Measurements from ENCODE around the gene PAXIP1. TPM values are rescaled to one million over a fixed set of nuclear protein-coding genes. Genes with fewer than 3 reads are reported as not detected.
"Not testable (repeated sequence)": the region's sequence is repeated elsewhere in the genome, so short reads cannot be mapped to it uniquely, and the experiment has no call there.

PAXIP1 gene
- total RNA-seq, result 10 to 100 TPM; 28.5 to 31.4 TPM

GRCh38 chr7:155003092-155003375 lies at the start of gene PAXIP1:
Gene PAXIP1 (minus strand): TSS chr7:155003124. CDS start chr7:155002929, 195 bp downstream.
- H3K27ac Mint-ChIP-seq, result peak within 1 kb of the TSS; percentile 86 to 97
- DNase-seq (ENCODE audit: low spot score in 2 of 2) (no peak), ATAC-seq (peak; percentile 68 to 77)

GRCh38 chr7:155051355-155051754 lies 48.4 kb upstream of the PAXIP1 start:
- H3K9me3 Mint-ChIP-seq, result no peaks in the 10 kb centered on the region
- H3K27ac Mint-ChIP-seq, result no peak overlapping the region
- no peak for ATAC-seq
- H3K36me3 Mint-ChIP-seq, result no peaks in the 10 kb centered on the region
- DNase-seq (ENCODE audit: low spot score in 2 of 2), result no peak

More at GRCh38 chr7:155003092-155003375, at the start of gene PAXIP1:
- peaks cover 18% of the 10 kb centered on the region in 2 donors for H3K36me3 Mint-ChIP-seq
- H3K9me3 Mint-ChIP-seq, result no peaks in the 10 kb centered on the region

GRCh38 chr7:155048006-155048405 lies 45.1 kb upstream of the PAXIP1 start:
- ATAC-seq (no peak), DNase-seq (ENCODE audit: low spot score in 2 of 2) (no peak)
- peaks cover 0 to 4% of the 10 kb centered on the region in 2 donors for H3K9me3 Mint-ChIP-seq
- no peak overlapping the region for H3K27ac Mint-ChIP-seq
- H3K36me3 Mint-ChIP-seq, result no peaks in the 10 kb centered on the region

GRCh38 chr7:155043756-155044155 lies 40.8 kb upstream of the PAXIP1 start:
- Mint-ChIP-seq H3K36me3 (no peaks in the 10 kb centered on the region), H3K27ac (no peak overlapping the region), H3K9me3 (peaks cover 3 to 4% of the 10 kb centered on the region in 2 donors)
- DNase-seq (ENCODE audit: low spot score in 2 of 2), result no peak
- ATAC-seq, result no peak

GRCh38 chr7:155038335-155038734 lies 35.4 kb upstream of the PAXIP1 start:
- ATAC-seq (no peak), DNase-seq (ENCODE audit: low spot score in 2 of 2) (no peak)
- Mint-ChIP-seq H3K36me3 (no peaks in the 10 kb centered on the region), H3K27ac (no peak overlapping the region), H3K9me3 (peaks cover 1 to 3% of the 10 kb centered on the region in 2 donors)

GRCh38 chr7:155034495-155034894 lies 31.6 kb upstream of the PAXIP1 start:
- H3K36me3 Mint-ChIP-seq; ATAC-seq; DNase-seq (ENCODE audit: low spot score in 2 of 2); H3K27ac Mint-ChIP-seq; H3K9me3 Mint-ChIP-seq: not testable (repeated sequence)

- Mint-ChIP-seq H3K9me3 (no peaks in the 10 kb centered on the region), H3K36me3 (no peaks in the 10 kb centered on the region), H3K27ac (no peak overlapping the region)
- DNase-seq (ENCODE audit: low spot score in 2 of 2) (no peak), ATAC-seq (no peak)
These were observed 30.1 kb upstream of the PAXIP1 start for GRCh38 chr7:155032978-155033377.

GRCh38 chr7:155027879-155028278 lies 25.0 kb upstream of the PAXIP1 start:
- peaks cover 0 to 4% of the 10 kb centered on the region in 2 donors for H3K9me3 Mint-ChIP-seq
- no peak overlapping the region for H3K27ac Mint-ChIP-seq
- no peaks in the 10 kb centered on the region for H3K36me3 Mint-ChIP-seq
- no peak for ATAC-seq
- DNase-seq (ENCODE audit: low spot score in 2 of 2), result no peak

- Mint-ChIP-seq H3K27ac (no peak overlapping the region), H3K36me3 (no peaks in the 10 kb centered on the region), H3K9me3 (no peaks in the 10 kb centered on the region)
- no peak for ATAC-seq
- no peak for DNase-seq (ENCODE audit: low spot score in 2 of 2)
These were observed 18.8 kb upstream of the PAXIP1 start for GRCh38 chr7:155021699-155022145.

GRCh38 chr7:155020996-155021395 lies 18.1 kb upstream of the PAXIP1 start:
- ATAC-seq, result no peak
- Mint-ChIP-seq H3K9me3 (no peaks in the 10 kb centered on the region), H3K27ac (no peak overlapping the region), H3K36me3 (no peaks in the 10 kb centered on the region)
- DNase-seq (ENCODE audit: low spot score in 2 of 2), result no peak

- H3K36me3 Mint-ChIP-seq, result no peaks in the 10 kb centered on the region
- no peak for DNase-seq (ENCODE audit: low spot score in 2 of 2)
- no peak overlapping the region for H3K27ac Mint-ChIP-seq
- no peak for ATAC-seq
- no peaks in the 10 kb centered on the region for H3K9me3 Mint-ChIP-seq
These were observed 14.9 kb upstream of the PAXIP1 start for GRCh38 chr7:155017834-155018233.

GRCh38 chr7:155011086-155011485 lies 8.2 kb upstream of the PAXIP1 start:
- Mint-ChIP-seq H3K36me3 (no peaks in the 10 kb centered on the region), H3K27ac (no peak overlapping the region), H3K9me3 (no peaks in the 10 kb centered on the region)
- no peak for DNase-seq (ENCODE audit: low spot score in 2 of 2)
- no peak for ATAC-seq

- peaks cover 2% of the 10 kb centered on the region in 2 donors for H3K36me3 Mint-ChIP-seq
- H3K9me3 Mint-ChIP-seq, result no peaks in the 10 kb centered on the region
- DNase-seq (ENCODE audit: low spot score in 2 of 2) (peak in 1 of 2 donors; percentile 27), ATAC-seq (peak in 1 of 2 donors; percentile 58)
- H3K27ac Mint-ChIP-seq, result no peak overlapping the region
These were observed 6.7 kb upstream of the PAXIP1 start for GRCh38 chr7:155009570-155010157.

- no peak for ATAC-seq
- Mint-ChIP-seq H3K9me3 (no peaks in the 10 kb centered on the region), H3K27ac (no peak overlapping the region), H3K36me3 (peaks cover 11% of the 10 kb centered on the region in 2 donors)
- peak in 1 of 2 donors; percentile 14 for DNase-seq (ENCODE audit: low spot score in 2 of 2)
These were observed 5.0 kb upstream of the PAXIP1 start for GRCh38 chr7:155007947-155008346.

GRCh38 chr7:155003376-155004214 lies 671 bp upstream of the PAXIP1 start:
- ATAC-seq (peak; percentile 77 to 86), DNase-seq (ENCODE audit: low spot score in 2 of 2) (peak; percentile 83 to 88)
- peak overlapping the region; percentile 86 to 97 for H3K27ac Mint-ChIP-seq
- H3K9me3 Mint-ChIP-seq, result no peaks in the 10 kb centered on the region
- H3K36me3 Mint-ChIP-seq, result peaks cover 18% of the 10 kb centered on the region in 2 donors

- peak overlapping the region in 1 of 2 donors; percentile 85 for H3K27ac Mint-ChIP-seq
- ATAC-seq (peak in 1 of 2 donors; percentile 46), DNase-seq (ENCODE audit: low spot score in 2 of 2) (peak; percentile 26 to 61)
- no peaks in the 10 kb centered on the region for H3K9me3 Mint-ChIP-seq
- H3K36me3 Mint-ChIP-seq, result peaks cover 18% of the 10 kb centered on the region in 2 donors
These were observed 373 bp downstream of the PAXIP1 start for GRCh38 chr7:155002411-155003091.

GRCh38 chr7:155001756-155002410 lies 1.0 kb downstream of the PAXIP1 start:
- ATAC-seq, result peak; percentile 2 to 5
- H3K9me3 Mint-ChIP-seq, result no peaks in the 10 kb centered on the region
- DNase-seq (ENCODE audit: low spot score in 2 of 2), result peak in 1 of 2 donors; percentile 10
- peaks cover 21 to 24% of the 10 kb centered on the region in 2 donors for H3K36me3 Mint-ChIP-seq
- peak overlapping the region; percentile 85 to 96 for H3K27ac Mint-ChIP-seq

Measured in activated naive CD4-positive, alpha-beta T cell treated with anti-CD3 and anti-CD28 coated beads, Interleukin-2, amount 50 U/mL, for 72 hours (primary cell).